PC-3 (cell line): Measurements from ENCODE around the gene CARNS1. TPM values are rescaled to one million over a fixed set of nuclear protein-coding genes. Genes with fewer than 3 reads are reported as not detected.

ENCODE experiments used
- ATAC-seq: fragments of 200-7000 bp; cut with Tn5 transposase; 2 replicates; pipeline ENCODE4 v1.9.1; 2020; ENCODE audit warnings: mild to moderate bottlenecking, moderate library complexity
- BruUV-seq: library from RNA; stranded (reverse); fragments of 400-500 nt; replicated peaks from 2 replicates; lab custom pipeline; 2021; lab: Mats Ljungman, UMichigan
- CTCF ChIA-PET: fragments of 300-600 bp; sonication (Branson Sonifier 250); formaldehyde crosslinking; loops from one replicate; lab custom pipeline; 2022; ENCODE audit warnings: antibody characterized with exemption; lab: Charles Lee
- POLR2A ChIA-PET: fragments of 300-600 bp; sonication (Branson Sonifier 250); formaldehyde crosslinking; loops from one replicate; lab custom pipeline; 2022; ENCODE audit warnings: antibody characterized with exemption; ENCODE audit not compliant: unreplicated experiment; lab: Charles Lee
- DNase-seq: peaks from one replicate; pipeline ENCODE4 v3.0.0-alpha.2; 2015
- H2AFZ ChIP-seq: fragments of 300-600 bp; sonication (generic); 2 replicates; pipeline ENCODE4 v1.6.0; 2016; ENCODE audit warnings: antibody characterized with exemption, low read length
- H3F3A ChIP-seq: fragments of 300-600 bp; sonication (generic); one replicate; pipeline ENCODE4 v1.6.0; 2017; ENCODE audit warnings: antibody characterized with exemption, low read length, control low read depth, mild to moderate bottlenecking; ENCODE audit not compliant: unreplicated experiment
- H3K27ac ChIP-seq: fragments of 300-600 bp; sonication (generic); 2 replicates; pipeline ENCODE4 v1.5.1; 2016; ENCODE audit warnings: mild to moderate bottlenecking, low read length
- H3K27me3 ChIP-seq: fragments of 300-600 bp; sonication (generic); 2 replicates; pipeline ENCODE4 v1.6.1; 2016; ENCODE audit warnings: low read length, mixed read lengths
- H3K36me3 ChIP-seq: fragments of 300-600 bp; sonication (generic); 2 replicates; pipeline ENCODE4 v1.6.1; 2016; ENCODE audit warnings: low read depth, mixed run types, low read length, mixed read lengths
- H3K4me1 ChIP-seq: fragments of 300-600 bp; sonication (generic); 2 replicates; pipeline ENCODE4 v1.5.1; 2016; ENCODE audit warnings: low read length; ENCODE audit not compliant: insufficient read depth
- H3K4me2 ChIP-seq: fragments of 300-600 bp; sonication (generic); 2 replicates; pipeline ENCODE4 v1.6.0; 2016; ENCODE audit warnings: low read length
- H3K4me3 ChIP-seq: fragments of 300-600 bp; sonication (generic); 2 replicates; pipeline ENCODE4 v1.5.1; 2016; ENCODE audit warnings: mild to moderate bottlenecking, low read length, mixed read lengths
- H3K79me2 ChIP-seq: fragments of 300-600 bp; sonication (generic); 2 replicates; pipeline ENCODE4 v1.6.1; 2017; ENCODE audit warnings: low read length, mixed read lengths
- H3K9ac ChIP-seq: fragments of 300-600 bp; sonication (generic); 2 replicates; pipeline ENCODE4 v1.6.0; 2016; ENCODE audit warnings: mild to moderate bottlenecking, low read length
- H3K9me2 ChIP-seq: fragments of 300-600 bp; sonication (generic); replicated peaks from 2 replicates; pipeline ENCODE4 v1.6.1; 2016; ENCODE audit warnings: mixed run types, low read length, mixed read lengths
- H3K9me3 ChIP-seq: fragments of 300-600 bp; sonication (generic); 2 replicates; pipeline ENCODE4 v1.6.1; 2016; ENCODE audit warnings: low read length, mixed read lengths
- H4K20me1 ChIP-seq: fragments of 300-600 bp; sonication (generic); 2 replicates; pipeline ENCODE4 v1.6.1; 2016; ENCODE audit warnings: low read length, mixed read lengths
- CTCF ChIP-seq: fragments of 300-600 bp; sonication (generic); conservative IDR thresholded peaks from 2 replicates; pipeline ENCODE4 v1.5.1; 2017; ENCODE audit warnings: antibody characterized with exemption, low read depth, mild to moderate bottlenecking, low read length
- EZH2 ChIP-seq: fragments of 300-600 bp; sonication (generic); IDR thresholded peaks from one replicate; pipeline ENCODE4 v1.6.1; 2017; ENCODE audit warnings: antibody characterized with exemption, mild to moderate bottlenecking, low read length; ENCODE audit not compliant: unreplicated experiment
- EZH2phosphoT487 ChIP-seq: fragments of 300-600 bp; sonication (generic); IDR thresholded peaks from 2 replicates; pipeline ENCODE4 v1.6.1; 2018; ENCODE audit warnings: mild to moderate bottlenecking, antibody characterized with exemption, low read length, borderline replicate concordance
- intact Hi-C: fragments of 100-400 bp; cut with micrococcal nuclease; formaldehyde crosslinking; loops from 2 replicates; pipeline ENCODE4 v1.9.0; 2023
- total RNA-seq: library from RNA; depleted of rRNA; stranded (reverse); fragments of >200 nt; gene quantifications from 2 replicates; pipeline ENCODE4 v1.2.3, GENCODE V29; 2014

CARNS1 gene
- total RNA-seq, 1 experiment from 2014 or later = 0.22 TPM

GRCh38 chr11:67420147-67420645 is 4.7 kb downstream of the CARNS1 start:
- POLR2A ChIA-PET = interaction anchor here (1.2 kb wide), 1 partner anchor 19 kb away, joined by 5 read pairs; the partner anchor contains the start of gene PPP1CA
- BruUV-seq = no TSS peak

GRCh38 chr11:67420646-67421429 is 5.4 kb downstream of the CARNS1 start:
- intact Hi-C loops = no loop called here
- POLR2A ChIA-PET = interaction anchor here (0.6 to 1.2 kb wide), 2 partner anchors 20 to 23 kb away, joined by 4 to 5 read pairs; partner anchors contain the start of gene PPP1CA
- no peak overlapping the region; the same call in 1 of the 2 replicates for H3K27ac ChIP-seq

More at GRCh38 chr11:67420147-67420645, 4.7 kb downstream of the CARNS1 start:
- CTCF ChIA-PET = interaction anchor here (1.7 kb wide), 1 partner anchor 18 kb away, joined by 6 read pairs; the partner anchor contains the start of gene PPP1CA
- no peaks in the 10 kb centered on the region for H3K79me2 ChIP-seq
- H3K36me3 ChIP-seq = no peaks in the 10 kb centered on the region
- H3K4me3 ChIP-seq = peak overlapping the region; percentile 73
- H3K27me3 ChIP-seq = no peaks in the 10 kb centered on the region
- DNase-seq (no peak), ATAC-seq (no peak)
- intact Hi-C loops = no loop called here
- peaks cover 13% of the 10 kb centered on the region; the same call in 1 of the 2 replicates for H3K4me1 ChIP-seq
- H3K4me2 ChIP-seq = peak overlapping the region; percentile 90
- TF ChIP-seq EZH2 (no peak), CTCF (no peak), EZH2phosphoT487 (no peak)
- no peaks in the 10 kb centered on the region for H3K9me2 ChIP-seq
- H3K9ac ChIP-seq = peak overlapping the region; percentile 62; the same call in 1 of the 2 replicates
- H3F3A ChIP-seq = no peaks in the 10 kb centered on the region
- no peaks in the 10 kb centered on the region for H3K9me3 ChIP-seq
- H2AFZ ChIP-seq = peak overlapping the region; percentile 85; the same call in 1 of the 2 replicates
- H4K20me1 ChIP-seq = no peaks in the 10 kb centered on the region
- H3K27ac ChIP-seq = no peak overlapping the region

More at GRCh38 chr11:67420646-67421429, 5.4 kb downstream of the CARNS1 start:
- Histone ChIP-seq H3F3A (no peaks in the 10 kb centered on the region), H4K20me1 (no peaks in the 10 kb centered on the region), H3K27me3 (no peaks in the 10 kb centered on the region), H3K4me3 (peak overlapping the region; percentile 73), H3K9ac (peak overlapping the region; percentile 62; the same call in 1 of the 2 replicates), H3K36me3 (no peaks in the 10 kb centered on the region), H3K79me2 (no peaks in the 10 kb centered on the region), H2AFZ (peak overlapping the region; percentile 85), H3K4me2 (peak overlapping the region; percentile 90), H3K9me2 (no peaks in the 10 kb centered on the region), H3K9me3 (no peaks in the 10 kb centered on the region), H3K4me1 (peaks cover 13% of the 10 kb centered on the region; the same call in 1 of the 2 replicates)
- CTCF ChIA-PET = interaction anchor here (1.7 kb wide), 1 partner anchor 19 kb away, joined by 6 read pairs; the partner anchor contains the start of gene PPP1CA
- peak; percentile 87 for ATAC-seq
- no TSS peak for BruUV-seq
- peak; percentile 98 for DNase-seq
- TF ChIP-seq EZH2phosphoT487 (no peak), EZH2 (no peak), CTCF (no peak)
